ENCODE data around the gene FREM1. TPM values are rescaled to one million over a fixed set of nuclear protein-coding genes. Genes with fewer than 3 reads are reported as not detected.

Gene FREM1
- total and polyA plus RNA-seq, 4 donors: 0.33 to 21.8 (median 1.3) TPM

GRCh38 chr9:14761584-14761983, 148.6 kb downstream of the FREM1 start:
- no peaks in the 10 kb centered on the region for H3K27me3 ChIP-seq (ENCODE audit: control insufficient read depth in 3 of 3, insufficient read depth in 3 of 3, low read length in 2 of 3)
- H3K4me3 ChIP-seq: no peak overlapping the region
- H3K9me3 ChIP-seq (ENCODE audit: control insufficient read depth in 4 of 4, insufficient read depth in 3 of 4, low read length in 3 of 4): no peaks in the 10 kb centered on the region
- peaks cover 0 to 32% (median 7%) of the 10 kb centered on the region in 4 donors for H3K36me3 ChIP-seq (ENCODE audit: control insufficient read depth in 4 of 4, insufficient read depth in 4 of 4, low read length in 4 of 4)
- ATAC-seq (ENCODE audit: insufficient read depth, low FRiP score) (no peak), DNase-seq (no peak)
- 88 to 91% methylated on average over 2 of the region's 2 CpGs for WGBS, 2 donors
- H3K27ac ChIP-seq (ENCODE audit: low read depth in 1 of 2, low read length in 1 of 2): no peak overlapping the region
- H3K9ac ChIP-seq (ENCODE audit: insufficient read depth in 1 of 2, low read length in 2 of 2): no peak overlapping the region
- no peak for TF ChIP-seq CTCF (IDR thresholded peaks at IDR 0.05; ENCODE audit: control extremely low read depth, extremely low read depth)
- H3K4me1 ChIP-seq (ENCODE audit: control insufficient read depth in 5 of 5, insufficient read depth in 5 of 5, low read length in 5 of 5): no peaks in the 10 kb centered on the region

- no peak overlapping the region for H3K9ac ChIP-seq (ENCODE audit: insufficient read depth in 1 of 2, low read length in 2 of 2)
- DNase-seq (no peak), ATAC-seq (ENCODE audit: insufficient read depth, low FRiP score) (no peak)
- H3K36me3 ChIP-seq (ENCODE audit: control insufficient read depth in 4 of 4, insufficient read depth in 4 of 4, low read length in 4 of 4): peaks cover 0 to 27% (median 6%) of the 10 kb centered on the region in 4 donors
- no peaks in the 10 kb centered on the region for H3K4me1 ChIP-seq (ENCODE audit: control insufficient read depth in 5 of 5, insufficient read depth in 5 of 5, low read length in 5 of 5)
- no peaks in the 10 kb centered on the region for H3K27me3 ChIP-seq (ENCODE audit: control insufficient read depth in 3 of 3, insufficient read depth in 3 of 3, low read length in 2 of 3)
- H3K27ac ChIP-seq (ENCODE audit: low read depth in 1 of 2, low read length in 1 of 2): no peak overlapping the region
- 0% methylated on average over 1 of the region's 1 CpG for WGBS, 2 donors
- H3K9me3 ChIP-seq (ENCODE audit: control insufficient read depth in 4 of 4, insufficient read depth in 3 of 4, low read length in 3 of 4): no peaks in the 10 kb centered on the region
- no peak for TF ChIP-seq CTCF (IDR thresholded peaks at IDR 0.05; ENCODE audit: control extremely low read depth, extremely low read depth)
- no peak overlapping the region for H3K4me3 ChIP-seq
Measured at GRCh38 chr9:14760060-14760459, 150.2 kb downstream of the FREM1 start.

GRCh38 chr9:14756291-14756690, 153.9 kb downstream of the FREM1 start:
- 86% methylated on average over 1 of the region's 1 CpG for WGBS, 2 donors
- no peak for ATAC-seq (ENCODE audit: insufficient read depth, low FRiP score)

More at GRCh38 chr9:14756291-14756690, 153.9 kb downstream of the FREM1 start:
- H3K9ac ChIP-seq (ENCODE audit: insufficient read depth in 1 of 2, low read length in 2 of 2): no peak overlapping the region
- DNase-seq: no peak
- H3K27me3 ChIP-seq (ENCODE audit: control insufficient read depth in 3 of 3, insufficient read depth in 3 of 3, low read length in 2 of 3): no peaks in the 10 kb centered on the region
- peaks cover 0 to 2% (median 0%) of the 10 kb centered on the region in 4 donors for H3K9me3 ChIP-seq (ENCODE audit: control insufficient read depth in 4 of 4, insufficient read depth in 3 of 4, low read length in 3 of 4)
- no peak for TF ChIP-seq CTCF (IDR thresholded peaks at IDR 0.05; ENCODE audit: control extremely low read depth, extremely low read depth)
- H3K27ac ChIP-seq (ENCODE audit: low read depth in 1 of 2, low read length in 1 of 2): no peak overlapping the region
- peaks cover 0 to 7% (median 4%) of the 10 kb centered on the region in 5 donors for H3K4me1 ChIP-seq (ENCODE audit: control insufficient read depth in 5 of 5, insufficient read depth in 5 of 5, low read length in 5 of 5)
- peaks cover 0 to 13% (median 4%) of the 10 kb centered on the region in 4 donors for H3K36me3 ChIP-seq (ENCODE audit: control insufficient read depth in 4 of 4, insufficient read depth in 4 of 4, low read length in 4 of 4)
- H3K4me3 ChIP-seq: no peak overlapping the region

Data from lung (tissue), 12 donors.